Ascending aorta (tissue), 2 donors: ENCODE results near the gene PRKAG2. TPM values are rescaled to one million over a fixed set of nuclear protein-coding genes. Genes with fewer than 3 reads are reported as not detected.

Experiments used
- DNase-seq, 2 donors: peaks; one replicate each; pipeline ENCODE4 v3.0.0-alpha.2; 2019; ENCODE audit warnings: low spot score in 2 of 2
- H3K27ac ChIP-seq, 2 donors: fragments of 200-600 bp; sonication (generic); one replicate each; pipeline ENCODE4 v1.5.1; 2016 to 2017; ENCODE audit warnings: mild to moderate bottlenecking in 1 of 2
- H3K27me3 ChIP-seq: fragments of 200-600 bp; sonication (generic); one replicate; pipeline ENCODE4 v1.5.1; 2017
- H3K36me3 ChIP-seq, 2 donors: fragments of 200-600 bp; sonication (generic); one replicate each; pipeline ENCODE4 v1.5.1; 2016
- H3K4me1 ChIP-seq, 2 donors: fragments of 200-600 bp; sonication (generic); one replicate each; pipeline ENCODE4 v1.5.1; 2016 to 2017; ENCODE audit warnings: mild to moderate bottlenecking in 1 of 2
- H3K4me3 ChIP-seq, 2 donors: fragments of 200-600 bp; sonication (generic); one replicate each; pipeline ENCODE4 v1.5.1; 2016 to 2017; ENCODE audit warnings: mild to moderate bottlenecking in 1 of 2
- H3K9me3 ChIP-seq, 2 donors: fragments of 200-600 bp; sonication (generic); one replicate each; pipeline ENCODE4 v1.5.1; 2016
- intact Hi-C: fragments of 100-400 bp; cut with DNase I; formaldehyde crosslinking; loops from one replicate; pipeline ENCODE4 v1.15.1; 2023
- total RNA-seq: library from RNA; depleted of rRNA; stranded (reverse); fragments of >200 nt; gene quantifications from one replicate; pipeline ENCODE4 v1.1.0, GENCODE V29; 2016
- TF ChIP-seq, protein P1 (sequence below), 3 experiments: fragments of 200-600 bp in 2 of 3; fragments of 450-650 bp in 1 of 3; sonication (generic) in 2 of 3; IDR thresholded peaks; one replicate each; pipeline ENCODE4 v1.5.1; 2016 to 2019; ENCODE audit warnings: antibody characterized with exemption in 3 of 3, mild to moderate bottlenecking in 1 of 3, moderate library complexity in 1 of 3

The PRKAG2 gene
- total RNA-seq, 1 donor from 2014 or later: 26.7 TPM

DNA sequence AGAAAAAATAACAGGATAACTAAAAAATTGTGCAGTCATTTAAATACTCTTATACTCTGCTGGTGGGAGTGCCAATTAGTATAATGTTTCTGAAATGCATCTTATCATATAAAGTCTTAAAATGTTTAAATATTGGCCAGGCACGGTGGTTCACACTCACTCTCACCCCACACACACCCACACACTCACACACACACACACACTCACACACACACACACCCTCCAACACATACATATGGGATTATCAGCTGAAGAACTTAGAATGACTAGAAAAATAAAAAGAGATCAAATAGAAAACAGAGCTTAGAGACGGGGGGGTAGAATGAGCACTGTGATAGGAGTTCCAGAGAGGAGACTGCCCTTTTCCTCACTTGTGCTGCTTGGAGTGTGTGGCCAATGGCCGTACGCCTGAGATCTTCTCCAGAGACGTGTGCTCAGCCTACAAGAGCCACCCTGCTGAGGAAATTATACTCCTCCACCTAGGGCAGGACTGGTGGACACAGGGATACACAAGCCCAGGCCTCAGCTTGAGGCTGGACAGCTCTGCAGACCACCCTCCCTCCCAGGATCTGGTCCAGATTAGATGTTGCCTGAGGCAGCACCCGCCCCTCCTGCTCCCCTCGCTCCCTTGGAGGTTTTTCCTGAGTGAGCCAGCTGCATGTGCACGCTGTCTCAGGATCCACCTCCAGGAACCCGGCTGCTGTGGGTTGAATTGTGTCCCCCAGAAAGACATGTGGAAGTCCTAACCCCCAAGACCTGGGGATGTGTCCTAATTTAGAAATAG is 26.5 kb upstream of the PRKAG2 start:
- H3K9me3 ChIP-seq: no peaks in the 10 kb centered on the region
- H3K4me3 ChIP-seq: no peak overlapping the region
- no peaks in the 10 kb centered on the region for H3K36me3 ChIP-seq
- peak in 1 of 2 donors; percentile 27 for DNase-seq
- H3K4me1 ChIP-seq: no peaks in the 10 kb centered on the region
- no peaks in the 10 kb centered on the region for H3K27me3 ChIP-seq
- H3K27ac ChIP-seq: no peak overlapping the region
- TF ChIP-seq, protein P1, sequence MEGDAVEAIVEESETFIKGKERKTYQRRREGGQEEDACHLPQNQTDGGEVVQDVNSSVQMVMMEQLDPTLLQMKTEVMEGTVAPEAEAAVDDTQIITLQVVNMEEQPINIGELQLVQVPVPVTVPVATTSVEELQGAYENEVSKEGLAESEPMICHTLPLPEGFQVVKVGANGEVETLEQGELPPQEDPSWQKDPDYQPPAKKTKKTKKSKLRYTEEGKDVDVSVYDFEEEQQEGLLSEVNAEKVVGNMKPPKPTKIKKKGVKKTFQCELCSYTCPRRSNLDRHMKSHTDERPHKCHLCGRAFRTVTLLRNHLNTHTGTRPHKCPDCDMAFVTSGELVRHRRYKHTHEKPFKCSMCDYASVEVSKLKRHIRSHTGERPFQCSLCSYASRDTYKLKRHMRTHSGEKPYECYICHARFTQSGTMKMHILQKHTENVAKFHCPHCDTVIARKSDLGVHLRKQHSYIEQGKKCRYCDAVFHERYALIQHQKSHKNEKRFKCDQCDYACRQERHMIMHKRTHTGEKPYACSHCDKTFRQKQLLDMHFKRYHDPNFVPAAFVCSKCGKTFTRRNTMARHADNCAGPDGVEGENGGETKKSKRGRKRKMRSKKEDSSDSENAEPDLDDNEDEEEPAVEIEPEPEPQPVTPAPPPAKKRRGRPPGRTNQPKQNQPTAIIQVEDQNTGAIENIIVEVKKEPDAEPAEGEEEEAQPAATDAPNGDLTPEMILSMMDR (IDR thresholded peaks at IDR 0.05): no peak
- intact Hi-C loops: no loop called here

DNA sequence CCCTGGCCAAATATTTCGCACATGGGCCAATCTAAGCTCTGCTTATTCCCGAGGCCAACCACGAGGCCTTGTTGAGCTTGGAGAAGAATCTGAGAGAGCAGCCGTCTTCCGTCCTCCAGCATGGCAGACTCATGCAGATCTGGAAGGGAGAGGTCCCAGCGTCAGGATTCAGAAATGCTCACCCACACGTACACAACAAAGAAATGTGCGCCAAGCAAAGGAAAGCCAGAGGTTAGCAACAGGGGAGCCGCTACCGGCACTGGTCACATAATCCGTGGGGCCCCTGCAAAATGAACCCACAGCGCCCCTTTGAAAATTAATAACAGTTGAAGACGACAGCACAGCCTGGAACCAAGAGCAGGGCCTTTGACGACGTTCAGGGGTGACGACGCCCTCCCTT is 25.4 kb upstream of the PRKAG2 start:
- no peaks in the 10 kb centered on the region for H3K4me1 ChIP-seq
- TF ChIP-seq, protein P1 (IDR thresholded peaks at IDR 0.05): no peak
- DNase-seq: peak in 1 of 2 donors; percentile 55
- no peaks in the 10 kb centered on the region for H3K27me3 ChIP-seq
- H3K9me3 ChIP-seq: no peaks in the 10 kb centered on the region
- intact Hi-C loops: no loop called here
- H3K4me3 ChIP-seq: no peak overlapping the region
- no peaks in the 10 kb centered on the region for H3K36me3 ChIP-seq
- H3K27ac ChIP-seq: no peak overlapping the region

DNA sequence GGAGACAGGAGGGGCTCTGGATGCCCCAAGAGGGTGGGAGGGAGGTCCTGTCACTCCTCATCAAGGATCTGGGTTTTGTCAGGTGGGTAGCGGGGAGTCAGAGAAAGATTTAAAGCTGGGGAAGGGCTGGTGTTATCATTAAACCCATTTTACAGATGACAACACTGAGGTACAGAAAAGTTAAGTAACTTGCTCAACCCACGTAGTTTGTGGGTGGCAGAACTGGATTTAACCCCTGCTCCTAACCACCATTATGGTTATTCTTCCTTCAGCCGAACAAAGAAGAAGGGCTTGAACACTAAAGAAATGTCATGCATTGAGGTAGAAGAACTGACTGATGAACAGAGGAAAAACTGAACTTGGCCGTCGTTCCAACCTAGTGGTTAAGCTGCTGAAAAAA is 24.9 kb upstream of the PRKAG2 start:
- intact Hi-C loops: no loop called here
- DNase-seq: peak in 1 of 2 donors; percentile 45
- H3K9me3 ChIP-seq: no peaks in the 10 kb centered on the region
- no peaks in the 10 kb centered on the region for H3K27me3 ChIP-seq
- no peak overlapping the region for H3K27ac ChIP-seq
- H3K4me3 ChIP-seq: no peak overlapping the region
- H3K36me3 ChIP-seq: no peaks in the 10 kb centered on the region
- TF ChIP-seq, protein P1 (IDR thresholded peaks at IDR 0.05): no peak
- no peaks in the 10 kb centered on the region for H3K4me1 ChIP-seq

DNA sequence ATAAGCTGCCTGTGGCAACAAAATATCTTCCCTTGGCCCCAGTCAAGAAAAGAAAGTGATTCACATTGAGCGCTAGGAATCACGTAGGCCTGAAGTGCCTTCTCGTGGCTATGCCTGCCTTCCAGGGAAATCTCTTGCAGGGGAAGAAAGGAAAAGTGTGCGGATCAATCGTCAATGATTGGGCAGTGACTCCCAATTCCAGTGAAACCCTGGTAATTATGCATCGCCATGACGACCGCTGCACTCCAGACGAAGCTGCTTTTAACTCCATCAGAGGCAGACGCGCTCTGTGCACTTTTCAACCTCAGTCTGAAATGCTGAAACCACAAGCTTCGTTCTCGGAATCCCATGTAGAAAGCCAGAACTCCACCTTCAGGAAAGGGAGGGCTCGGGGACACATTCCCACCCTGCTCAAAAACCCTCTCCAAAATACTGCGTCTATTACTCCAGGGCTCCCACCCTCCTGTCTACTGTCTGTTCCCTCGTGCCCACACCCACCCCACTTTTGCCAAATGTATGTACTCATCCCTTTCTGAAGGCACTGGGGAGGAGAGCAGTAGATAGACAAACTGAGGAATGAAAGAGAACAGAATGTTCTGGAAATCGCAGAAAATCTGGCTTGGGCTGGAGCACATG is 24.2 kb upstream of the PRKAG2 start:
- intact Hi-C loops: no loop called here

DNA sequence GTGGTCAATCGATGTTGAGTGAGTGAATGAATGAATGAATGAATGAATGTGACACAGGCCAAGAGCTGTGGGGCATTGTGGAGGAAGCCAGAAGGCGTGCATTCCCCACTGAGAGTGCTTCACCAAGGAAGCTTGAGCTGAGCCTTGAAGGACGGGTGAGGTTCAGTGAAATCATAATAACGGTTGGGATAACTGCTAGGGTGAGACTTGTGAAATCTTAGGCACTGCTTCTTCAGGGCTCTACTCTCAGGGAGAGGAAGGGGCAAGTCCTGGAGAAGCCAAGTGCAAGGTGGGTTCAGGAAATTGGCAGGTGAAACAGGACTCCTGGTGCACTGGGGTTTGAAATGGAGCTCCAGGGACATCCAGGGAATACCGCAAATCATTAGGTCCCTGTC is 23.7 kb upstream of the PRKAG2 start:
- TF ChIP-seq, protein P1 (IDR thresholded peaks at IDR 0.05): no peak
- intact Hi-C loops: no loop called here
- H3K27ac ChIP-seq: no peak overlapping the region

More for the DNA sequence above, 24.2 kb upstream of the PRKAG2 start:
- Histone ChIP-seq H3K36me3 (no peaks in the 10 kb centered on the region), H3K27ac (no peak overlapping the region), H3K4me1 (no peaks in the 10 kb centered on the region), H3K9me3 (no peaks in the 10 kb centered on the region), H3K4me3 (no peak overlapping the region), H3K27me3 (no peaks in the 10 kb centered on the region)
- peak in 1 of 2 donors; percentile 52 for DNase-seq
- TF ChIP-seq, protein P1 (IDR thresholded peaks at IDR 0.05): no peak

More for the DNA sequence above, 23.7 kb upstream of the PRKAG2 start:
- no peaks in the 10 kb centered on the region for H3K27me3 ChIP-seq
- H3K4me3 ChIP-seq: no peak overlapping the region
- H3K4me1 ChIP-seq: no peaks in the 10 kb centered on the region
- peak in 1 of 2 donors; percentile 24 for DNase-seq
- no peaks in the 10 kb centered on the region for H3K9me3 ChIP-seq
- H3K36me3 ChIP-seq: no peaks in the 10 kb centered on the region
